22Rv1 (cell line): ENCODE measurements around the gene MRPL11.
A peak's percentile ranks its signal among the peaks of the same experiment; 100 is the strongest.
"Not testable (repeated sequence)": the region's sequence is repeated elsewhere in the genome, so short reads cannot be mapped to it uniquely, and the experiment has no call there.

Experiments used
- H3K27ac ChIP-seq: fragments of 450-650 bp; 2 replicates; pipeline ENCODE4 v1.5.1; 2017
- CTCF ChIP-seq: fragments of 450-650 bp; IDR thresholded peaks from 2 replicates; pipeline ENCODE4 v1.5.1; 2017; ENCODE audit warnings: mild to moderate bottlenecking
- ZFX ChIP-seq: fragments of 450-650 bp; IDR thresholded peaks from 2 replicates; pipeline ENCODE4 v1.6.1; 2017; ENCODE audit warnings: antibody characterized with exemption, borderline replicate concordance

MRPL11 gene

GRCh38 chr11:66466225-66467033, 27.8 kb upstream of the MRPL11 start, which contains the start of gene PELI3:
PELI3 (plus strand) TSS chr11:66466905; CDS start chr11:66468129, 1,224 bp downstream.
- TF ChIP-seq CTCF (no peak), ZFX (no peak)

GRCh38 chr11:66465373-66466224, 27.0 kb upstream of the MRPL11 start:
- TF ChIP-seq CTCF (no peak), ZFX (no peak)
- no peak overlapping the region for H3K27ac ChIP-seq

More at GRCh38 chr11:66466225-66467033, 27.8 kb upstream of the MRPL11 start, which contains the start of gene PELI3:
- H3K27ac ChIP-seq, result peak within 1 kb of the TSS; percentile 65

GRCh38 chr11:66464916-66465315, 26.3 kb upstream of the MRPL11 start:
- H3K27ac ChIP-seq, result no peak overlapping the region
- no peak for TF ChIP-seq CTCF
- TF ChIP-seq ZFX, result no peak

- not testable (repeated sequence) for H3K27ac ChIP-seq
Measured at GRCh38 chr11:66464116-66464515, 25.5 kb upstream of the MRPL11 start.

GRCh38 chr11:66462911-66463310, 24.3 kb upstream of the MRPL11 start:
- TF ChIP-seq CTCF, result no peak
- TF ChIP-seq ZFX, result no peak
- no peak overlapping the region for H3K27ac ChIP-seq

GRCh38 chr11:66462010-66462409, 23.4 kb upstream of the MRPL11 start:
- TF ChIP-seq CTCF (no peak), ZFX (no peak)
- no peak overlapping the region for H3K27ac ChIP-seq

- H3K27ac ChIP-seq, result no peak overlapping the region
Measured at GRCh38 chr11:66459138-66459778, 20.6 kb upstream of the MRPL11 start.

More at GRCh38 chr11:66459138-66459778, 20.6 kb upstream of the MRPL11 start:
- TF ChIP-seq CTCF, result no peak
- no peak for TF ChIP-seq ZFX
